ENCODE data around the gene PLD6. TPM values are rescaled to one million over a fixed set of nuclear protein-coding genes. Genes with fewer than 3 reads are reported as not detected.

The PLD6 gene
- total RNA-seq, 1 donor from 2014 or later, result 3.7 TPM

DNA sequence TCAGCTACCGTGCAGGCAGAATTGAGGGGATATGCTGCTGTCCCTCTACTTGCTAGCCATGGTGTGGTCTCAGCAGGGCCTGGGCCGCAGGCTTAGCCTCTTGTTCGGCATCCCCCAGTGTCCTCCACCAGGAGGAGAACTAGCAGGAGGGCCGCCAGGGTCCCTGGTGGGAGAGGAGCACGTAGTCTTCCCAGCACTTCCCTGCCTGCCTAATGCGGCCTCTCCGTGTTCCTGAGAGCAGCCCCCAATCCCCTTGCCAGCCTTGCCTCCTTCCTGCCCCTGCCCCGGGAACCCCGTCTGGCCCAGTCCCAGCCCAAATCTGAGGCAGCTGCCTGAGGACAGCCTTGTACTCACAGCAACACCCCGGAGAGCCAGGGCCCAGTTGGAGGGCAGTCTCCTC, 38.1 kb downstream of the PLD6 start:
- Histone ChIP-seq H3K27me3 (ENCODE audit: control insufficient read depth, insufficient read depth, low read length) (no peaks in the 10 kb centered on the region), H3K36me3 (ENCODE audit: control insufficient read depth, insufficient read depth, low read length) (peaks cover 36% of the 10 kb centered on the region), H3K4me3 (ENCODE audit: low read depth, low read length) (no peak overlapping the region)
- TF ChIP-seq, protein P1, sequence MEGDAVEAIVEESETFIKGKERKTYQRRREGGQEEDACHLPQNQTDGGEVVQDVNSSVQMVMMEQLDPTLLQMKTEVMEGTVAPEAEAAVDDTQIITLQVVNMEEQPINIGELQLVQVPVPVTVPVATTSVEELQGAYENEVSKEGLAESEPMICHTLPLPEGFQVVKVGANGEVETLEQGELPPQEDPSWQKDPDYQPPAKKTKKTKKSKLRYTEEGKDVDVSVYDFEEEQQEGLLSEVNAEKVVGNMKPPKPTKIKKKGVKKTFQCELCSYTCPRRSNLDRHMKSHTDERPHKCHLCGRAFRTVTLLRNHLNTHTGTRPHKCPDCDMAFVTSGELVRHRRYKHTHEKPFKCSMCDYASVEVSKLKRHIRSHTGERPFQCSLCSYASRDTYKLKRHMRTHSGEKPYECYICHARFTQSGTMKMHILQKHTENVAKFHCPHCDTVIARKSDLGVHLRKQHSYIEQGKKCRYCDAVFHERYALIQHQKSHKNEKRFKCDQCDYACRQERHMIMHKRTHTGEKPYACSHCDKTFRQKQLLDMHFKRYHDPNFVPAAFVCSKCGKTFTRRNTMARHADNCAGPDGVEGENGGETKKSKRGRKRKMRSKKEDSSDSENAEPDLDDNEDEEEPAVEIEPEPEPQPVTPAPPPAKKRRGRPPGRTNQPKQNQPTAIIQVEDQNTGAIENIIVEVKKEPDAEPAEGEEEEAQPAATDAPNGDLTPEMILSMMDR (IDR thresholded peaks at IDR 0.05; ENCODE audit: insufficient read depth, low read length, severe bottlenecking), result no peak
- DNase-seq (ENCODE audit: low read depth) (no peak), FAIRE-seq (no peak)

DNA sequence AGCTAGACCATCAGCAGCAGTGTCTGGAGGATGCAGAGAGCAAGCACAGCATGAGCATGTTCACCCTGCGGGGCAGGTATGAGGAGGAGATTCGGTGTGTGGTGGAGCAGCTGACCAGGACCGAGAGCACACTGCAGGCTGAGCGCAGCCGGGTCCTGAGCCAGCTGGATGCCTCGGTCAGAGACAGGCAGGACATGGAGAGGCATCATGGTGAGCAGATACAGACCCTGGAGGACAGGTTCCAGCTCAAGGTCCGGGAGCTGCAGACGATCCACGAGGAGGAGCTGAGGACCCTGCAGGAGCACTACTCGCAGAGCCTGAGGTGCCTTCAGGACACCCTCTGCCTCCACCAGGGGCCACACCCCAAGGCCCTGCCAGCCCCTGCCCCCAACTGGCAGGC, 38.8 kb downstream of the PLD6 start:
- H3K36me3 ChIP-seq (ENCODE audit: control insufficient read depth, insufficient read depth, low read length), result peaks cover 36% of the 10 kb centered on the region
- no peak for DNase-seq (ENCODE audit: low read depth)
- no peak for FAIRE-seq
- TF ChIP-seq, protein P1 (IDR thresholded peaks at IDR 0.05; ENCODE audit: insufficient read depth, low read length, severe bottlenecking), result no peak
- H3K4me3 ChIP-seq (ENCODE audit: low read depth, low read length), result no peak overlapping the region
- no peaks in the 10 kb centered on the region for H3K27me3 ChIP-seq (ENCODE audit: control insufficient read depth, insufficient read depth, low read length)

DNA sequence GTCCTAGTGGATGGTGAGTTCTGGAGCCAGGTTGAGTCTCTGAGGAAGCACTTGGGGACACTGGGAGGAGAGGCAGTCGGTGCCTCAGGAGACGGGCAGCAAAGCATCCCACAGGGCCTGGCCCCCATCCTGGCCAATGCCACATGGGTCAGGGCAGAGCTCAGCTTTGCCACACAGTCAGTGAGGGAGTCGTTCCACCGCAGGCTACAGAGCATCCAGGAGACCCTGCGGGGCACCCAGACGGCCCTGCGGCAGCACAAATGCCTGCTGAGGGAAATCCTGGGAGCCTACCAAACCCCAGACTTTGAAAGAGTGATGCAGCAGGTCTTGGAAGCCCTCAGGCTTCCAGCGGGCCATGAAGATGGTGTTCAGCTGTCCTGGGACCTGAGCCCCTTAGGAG, 39.7 kb downstream of the PLD6 start:
- TF ChIP-seq, protein P1 (IDR thresholded peaks at IDR 0.05; ENCODE audit: insufficient read depth, low read length, severe bottlenecking), result no peak
- Histone ChIP-seq H3K27me3 (ENCODE audit: control insufficient read depth, insufficient read depth, low read length) (no peaks in the 10 kb centered on the region), H3K4me3 (ENCODE audit: low read depth, low read length) (no peak overlapping the region), H3K36me3 (ENCODE audit: control insufficient read depth, insufficient read depth, low read length) (peaks cover 38% of the 10 kb centered on the region)
- FAIRE-seq, result no peak
- no peak for DNase-seq (ENCODE audit: low read depth)

DNA sequence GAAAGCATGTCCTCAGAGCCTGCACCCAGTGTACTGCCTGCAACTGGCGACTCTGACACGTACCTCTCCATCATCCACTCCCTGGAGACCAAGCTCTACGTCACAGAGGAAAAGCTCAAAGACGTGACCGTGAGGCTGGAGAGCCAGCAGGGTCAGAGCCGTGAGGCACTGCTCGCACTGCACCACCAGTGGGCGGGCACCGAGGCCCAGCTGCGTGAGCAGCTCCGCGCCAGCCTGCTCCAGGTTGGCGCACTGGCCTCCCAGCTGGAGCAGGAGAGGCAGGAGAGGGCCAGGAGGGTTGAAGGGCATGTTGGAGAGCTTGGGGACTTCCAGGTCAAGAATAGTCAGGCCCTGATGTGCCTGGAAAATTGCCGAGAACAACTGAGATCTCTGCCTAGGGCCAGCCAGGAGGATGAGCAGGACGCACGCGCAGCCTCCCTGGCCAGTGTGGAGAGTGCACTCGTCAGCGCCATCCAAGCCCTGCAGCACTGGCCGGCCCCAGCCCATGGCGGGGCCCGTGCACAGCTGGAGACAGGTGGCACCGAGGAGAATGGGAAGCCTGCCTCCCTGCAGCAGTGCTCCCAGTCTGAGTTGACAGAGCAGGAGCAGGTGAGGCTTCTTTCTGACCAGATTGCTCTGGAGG, 40.3 kb downstream of the PLD6 start:
- DNase-seq (ENCODE audit: low read depth) (no peak), FAIRE-seq (no peak)
- peaks cover 42% of the 10 kb centered on the region for H3K36me3 ChIP-seq (ENCODE audit: control insufficient read depth, insufficient read depth, low read length)
- H3K4me3 ChIP-seq (ENCODE audit: low read depth, low read length), result no peak overlapping the region
- no peaks in the 10 kb centered on the region for H3K27me3 ChIP-seq (ENCODE audit: control insufficient read depth, insufficient read depth, low read length)
- TF ChIP-seq, protein P1 (IDR thresholded peaks at IDR 0.05; ENCODE audit: insufficient read depth, low read length, severe bottlenecking), result no peak

DNA sequence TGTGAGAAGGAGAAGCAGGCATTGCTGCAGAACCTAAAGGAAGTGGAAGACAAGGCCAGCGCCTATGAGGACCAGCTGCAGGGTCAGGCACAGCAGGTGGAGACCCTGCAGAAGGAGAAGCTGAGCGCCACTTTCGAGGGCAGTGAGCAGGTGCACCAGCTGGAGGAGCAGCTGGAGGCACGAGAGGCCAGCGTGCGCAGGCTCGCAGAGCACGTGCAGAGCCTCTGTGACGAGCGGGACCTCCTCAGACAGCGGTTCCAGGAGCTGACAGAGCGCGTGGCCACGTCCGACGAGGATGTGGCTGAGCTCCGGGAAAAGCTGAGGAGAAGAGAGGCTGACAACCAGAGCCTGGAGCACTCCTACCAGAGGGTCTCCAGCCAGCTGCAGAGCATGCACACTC, 41.5 kb downstream of the PLD6 start:
- FAIRE-seq, result no peak
- H3K4me3 ChIP-seq (ENCODE audit: low read depth, low read length), result no peak overlapping the region
- TF ChIP-seq, protein P1 (IDR thresholded peaks at IDR 0.05; ENCODE audit: insufficient read depth, low read length, severe bottlenecking), result no peak
- no peaks in the 10 kb centered on the region for H3K27me3 ChIP-seq (ENCODE audit: control insufficient read depth, insufficient read depth, low read length)
- H3K36me3 ChIP-seq (ENCODE audit: control insufficient read depth, insufficient read depth, low read length), result peaks cover 44% of the 10 kb centered on the region
- DNase-seq (ENCODE audit: low read depth), result no peak

- H3K36me3 ChIP-seq (ENCODE audit: control insufficient read depth, insufficient read depth, low read length), result peaks cover 46% of the 10 kb centered on the region
Observed at GRCh38 chr17:17164156-17164555, 42.0 kb downstream of the PLD6 start.

More at GRCh38 chr17:17164156-17164555, 42.0 kb downstream of the PLD6 start:
- no peak for FAIRE-seq
- Histone ChIP-seq H3K4me3 (ENCODE audit: low read depth, low read length) (no peak overlapping the region), H3K27me3 (ENCODE audit: control insufficient read depth, insufficient read depth, low read length) (no peaks in the 10 kb centered on the region)
- TF ChIP-seq, protein P1 (IDR thresholded peaks at IDR 0.05; ENCODE audit: insufficient read depth, low read length, severe bottlenecking), result no peak
- no peak for DNase-seq (ENCODE audit: low read depth)
